ENCODE results near the gene KRTAP10-4.
"Not testable (repeated sequence)": the region's sequence is repeated elsewhere in the genome, so short reads cannot be mapped to it uniquely, and the experiment has no call there.

Gene KRTAP10-4

DNA sequence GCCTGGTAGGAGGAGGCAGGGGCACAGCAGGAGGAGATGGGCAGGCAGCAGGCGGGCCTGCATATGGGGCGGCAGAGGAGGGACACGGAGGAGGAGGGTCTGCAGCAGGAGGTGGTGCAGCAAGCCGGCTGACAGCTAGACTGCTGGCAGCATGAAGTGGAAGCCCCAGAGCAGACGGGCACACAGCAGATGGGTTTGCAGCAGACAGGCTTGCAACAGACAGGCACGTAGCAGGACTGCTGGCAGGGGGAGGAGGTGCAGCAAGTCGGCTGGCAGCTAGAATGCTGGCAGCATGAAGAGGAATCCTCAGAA, 6.3 kb downstream of the KRTAP10-4 start:
- H3K27me3 ChIP-seq (ENCODE audit: control insufficient read depth, insufficient read depth, low read length), result no peaks in the 10 kb centered on the region
- H3K4me3 ChIP-seq (ENCODE audit: low read length), result no peak overlapping the region
- H3K4me1 ChIP-seq (ENCODE audit: control insufficient read depth, insufficient read depth, low read length), result no peaks in the 10 kb centered on the region
- H3K9ac ChIP-seq (ENCODE audit: low read length), result no peak overlapping the region
- no peaks in the 10 kb centered on the region for H3K36me3 ChIP-seq (ENCODE audit: control insufficient read depth, insufficient read depth, low read length)
- H3K27ac ChIP-seq (ENCODE audit: low read depth, low read length), result no peak overlapping the region

DNA sequence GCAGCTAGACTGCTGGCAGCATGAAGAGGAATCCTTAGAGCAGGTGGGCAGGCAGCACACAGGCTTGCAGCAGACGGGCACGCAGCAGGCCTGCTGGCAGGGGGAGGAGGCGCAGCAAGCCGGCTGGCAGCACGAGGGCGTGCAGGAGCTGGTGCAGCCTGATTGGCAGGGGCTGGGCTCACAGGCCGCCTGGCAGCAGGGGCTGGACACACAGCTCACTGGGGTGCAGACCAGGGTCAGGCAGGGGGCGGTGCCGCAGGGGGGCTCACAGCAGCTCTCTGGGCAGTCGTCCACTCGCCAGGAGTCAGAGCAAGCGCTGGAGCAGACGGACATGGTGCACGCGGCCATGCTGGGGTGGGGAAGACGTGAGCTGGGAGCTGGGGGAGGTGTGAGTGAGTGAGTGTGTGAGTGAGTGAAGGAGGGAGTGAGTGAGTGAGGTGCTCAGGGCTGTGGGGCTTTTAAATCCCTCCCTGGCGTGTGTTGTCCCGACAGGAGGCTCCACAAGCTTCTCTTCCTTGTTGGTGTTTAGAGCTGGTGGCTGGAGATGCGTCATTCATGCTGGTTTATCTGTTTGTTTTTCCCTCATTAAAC, 6.8 kb downstream of the KRTAP10-4 start, which contains the start of gene KRTAP10-5:
Gene KRTAP10-5 (minus strand): TSS at position 374 of the 591 bp plus-strand sequence. CDS start 26 bp downstream, at position 348.
- H3K9ac ChIP-seq (ENCODE audit: low read length); H3K4me1 ChIP-seq (ENCODE audit: control insufficient read depth, insufficient read depth, low read length); H3K36me3 ChIP-seq (ENCODE audit: control insufficient read depth, insufficient read depth, low read length); H3K27ac ChIP-seq (ENCODE audit: low read depth, low read length); H3K27me3 ChIP-seq (ENCODE audit: control insufficient read depth, insufficient read depth, low read length); H3K4me3 ChIP-seq (ENCODE audit: low read length): not testable (repeated sequence)

DNA sequence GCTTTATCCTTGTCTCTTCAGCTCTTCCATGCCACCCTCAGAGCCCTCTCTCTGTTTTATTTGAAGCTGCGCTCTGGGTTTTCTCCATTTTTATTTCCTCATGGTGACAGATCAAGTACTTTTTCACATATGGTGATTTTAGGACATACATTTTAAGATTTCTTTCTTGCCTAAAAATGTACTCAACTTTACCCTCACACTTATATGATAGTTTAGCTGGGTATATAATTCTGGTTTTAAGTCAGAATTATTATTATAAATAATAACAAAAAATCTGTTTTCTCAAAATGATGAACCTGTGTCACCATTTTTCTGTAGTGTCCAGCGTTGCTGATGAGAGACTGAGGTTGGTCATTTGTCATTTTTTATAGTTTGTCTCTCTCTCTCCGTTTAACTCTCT, 7.6 kb downstream of the KRTAP10-4 start:
- Histone ChIP-seq H3K27ac (ENCODE audit: low read depth, low read length) (no peak overlapping the region), H3K9ac (ENCODE audit: low read length) (no peak overlapping the region), H3K27me3 (ENCODE audit: control insufficient read depth, insufficient read depth, low read length) (no peaks in the 10 kb centered on the region), H3K4me3 (ENCODE audit: low read length) (no peak overlapping the region), H3K36me3 (ENCODE audit: control insufficient read depth, insufficient read depth, low read length) (no peaks in the 10 kb centered on the region), H3K4me1 (ENCODE audit: control insufficient read depth, insufficient read depth, low read length) (no peaks in the 10 kb centered on the region)

DNA sequence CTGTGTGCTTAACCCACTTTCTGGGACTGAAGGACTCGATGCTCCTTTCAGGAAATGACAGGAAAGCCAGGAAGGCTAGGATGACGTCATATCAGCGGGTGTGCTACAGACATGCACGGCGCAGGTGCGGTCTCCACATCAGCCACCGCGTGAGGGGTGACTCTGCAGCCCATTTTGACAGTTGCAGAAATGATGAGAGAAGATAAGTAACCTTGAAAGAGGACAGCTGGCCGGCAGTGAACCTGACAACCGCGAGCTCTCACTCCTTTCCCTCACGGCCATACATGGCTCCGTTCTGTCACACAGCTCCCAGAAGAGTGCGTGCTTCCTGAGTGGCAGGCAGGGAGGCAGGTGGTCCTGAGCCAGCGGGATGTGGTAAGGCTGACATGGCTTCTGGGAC, 8.5 kb downstream of the KRTAP10-4 start:
- no peaks in the 10 kb centered on the region for H3K36me3 ChIP-seq (ENCODE audit: control insufficient read depth, insufficient read depth, low read length)
- no peaks in the 10 kb centered on the region for H3K27me3 ChIP-seq (ENCODE audit: control insufficient read depth, insufficient read depth, low read length)
- no peak overlapping the region for H3K4me3 ChIP-seq (ENCODE audit: low read length)
- H3K27ac ChIP-seq (ENCODE audit: low read depth, low read length), result no peak overlapping the region
- H3K4me1 ChIP-seq (ENCODE audit: control insufficient read depth, insufficient read depth, low read length), result no peaks in the 10 kb centered on the region
- H3K9ac ChIP-seq (ENCODE audit: low read length), result no peak overlapping the region

DNA sequence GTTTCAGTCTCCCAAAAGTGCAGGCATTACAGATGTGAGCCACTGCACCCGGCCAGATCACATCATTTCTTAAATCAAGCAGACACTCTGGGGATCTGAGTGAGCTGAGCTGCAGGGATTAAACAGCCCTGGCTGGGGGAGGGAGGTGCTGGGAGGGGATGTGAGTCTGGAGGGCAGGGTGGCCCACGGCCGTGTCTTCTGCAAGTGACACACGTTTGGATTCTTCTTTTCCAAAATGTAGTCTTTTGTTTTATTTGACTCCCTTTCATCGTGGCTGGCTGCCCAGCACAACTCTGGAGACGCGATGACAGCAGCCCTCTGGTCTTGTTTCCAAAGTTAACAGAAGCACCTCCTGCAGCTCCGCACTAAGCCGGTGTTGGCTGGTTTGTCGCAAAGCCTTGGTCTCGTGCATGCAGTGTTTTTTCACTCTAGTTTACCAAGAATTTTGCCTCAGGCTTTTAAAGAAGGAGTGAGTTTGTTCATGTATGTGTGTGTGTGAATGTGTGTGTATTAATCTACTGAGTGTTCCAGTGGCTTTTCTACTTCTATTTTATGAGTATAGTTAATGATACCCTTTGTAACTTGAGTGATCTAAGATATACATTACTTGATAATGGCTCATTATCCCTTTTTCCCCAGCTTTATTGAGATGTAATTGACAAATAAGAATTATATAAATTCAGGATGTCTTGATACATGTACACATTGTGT, 9.7 kb downstream of the KRTAP10-4 start:
- Histone ChIP-seq H3K27me3 (ENCODE audit: control insufficient read depth, insufficient read depth, low read length) (no peaks in the 10 kb centered on the region), H3K36me3 (ENCODE audit: control insufficient read depth, insufficient read depth, low read length) (no peaks in the 10 kb centered on the region), H3K9ac (ENCODE audit: low read length) (no peak overlapping the region), H3K4me3 (ENCODE audit: low read length) (no peak overlapping the region), H3K4me1 (ENCODE audit: control insufficient read depth, insufficient read depth, low read length) (no peaks in the 10 kb centered on the region), H3K27ac (ENCODE audit: low read depth, low read length) (no peak overlapping the region)

DNA sequence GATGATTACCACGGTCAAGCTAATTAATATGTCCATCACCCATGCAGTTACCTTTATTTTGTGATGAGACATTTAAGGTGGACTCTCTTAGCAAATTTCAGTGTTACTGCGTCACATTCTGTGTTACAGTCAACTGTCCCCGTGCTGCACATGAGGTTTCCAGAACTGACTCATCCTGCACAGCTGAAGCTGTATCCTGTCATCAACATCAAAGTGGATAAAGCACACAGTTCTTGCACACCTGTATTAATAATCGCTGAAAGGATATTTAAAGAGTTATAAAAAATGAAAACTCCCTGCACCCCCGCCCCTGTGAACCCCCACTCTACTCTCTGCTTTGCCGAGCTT, 10.2 kb downstream of the KRTAP10-4 start:
- Histone ChIP-seq H3K4me1 (ENCODE audit: control insufficient read depth, insufficient read depth, low read length) (no peaks in the 10 kb centered on the region), H3K4me3 (ENCODE audit: low read length) (no peak overlapping the region), H3K27ac (ENCODE audit: low read depth, low read length) (no peak overlapping the region), H3K36me3 (ENCODE audit: control insufficient read depth, insufficient read depth, low read length) (no peaks in the 10 kb centered on the region), H3K9ac (ENCODE audit: low read length) (no peak overlapping the region), H3K27me3 (ENCODE audit: control insufficient read depth, insufficient read depth, low read length) (no peaks in the 10 kb centered on the region)

DNA sequence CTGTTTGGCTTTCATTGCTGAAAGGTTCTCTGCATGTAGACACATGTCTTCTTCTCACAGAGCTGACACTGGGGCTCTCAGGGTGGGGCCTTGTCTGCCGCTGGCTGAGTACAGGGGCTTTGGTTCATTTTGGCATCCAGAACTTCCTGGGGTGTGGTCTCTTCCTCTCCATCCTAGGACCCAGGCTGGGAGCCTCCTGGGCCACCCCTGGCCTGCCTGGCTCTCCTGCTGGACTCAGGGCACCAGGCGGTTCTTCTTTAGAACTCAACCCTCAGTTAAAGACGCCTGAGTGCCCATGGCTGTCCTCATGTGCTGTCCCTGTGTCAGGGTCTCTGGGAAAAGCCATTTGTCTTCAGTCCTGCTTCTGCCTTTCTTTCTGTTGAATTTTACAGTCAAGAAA, 12.4 kb downstream of the KRTAP10-4 start:
- H3K27ac ChIP-seq (ENCODE audit: low read depth, low read length), result no peak overlapping the region
- peaks cover 2% of the 10 kb centered on the region for H3K27me3 ChIP-seq (ENCODE audit: control insufficient read depth, insufficient read depth, low read length)
- H3K9ac ChIP-seq (ENCODE audit: low read length), result no peak overlapping the region
- H3K4me3 ChIP-seq (ENCODE audit: low read length), result no peak overlapping the region
- no peaks in the 10 kb centered on the region for H3K36me3 ChIP-seq (ENCODE audit: control insufficient read depth, insufficient read depth, low read length)
- H3K4me1 ChIP-seq (ENCODE audit: control insufficient read depth, insufficient read depth, low read length), result no peaks in the 10 kb centered on the region

DNA sequence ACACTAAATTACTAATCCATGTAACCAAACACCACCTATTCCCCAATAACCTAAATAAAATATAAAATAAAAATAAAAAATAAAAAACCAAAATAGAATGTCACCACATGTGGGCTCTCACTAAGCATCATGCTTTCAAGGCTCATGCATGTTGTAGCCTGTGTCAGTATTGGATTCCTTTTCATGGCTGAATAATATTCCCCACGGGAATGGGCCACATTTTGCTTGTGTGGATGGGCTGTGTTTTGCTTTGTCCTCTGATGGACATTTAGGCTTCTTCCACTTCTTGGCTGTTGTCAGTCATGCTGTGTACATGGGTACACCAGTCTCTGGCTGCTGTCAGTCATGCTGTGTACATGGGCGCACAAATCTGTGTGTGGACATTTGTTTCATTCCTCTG, 15.6 kb downstream of the KRTAP10-4 start:
- peaks cover 2% of the 10 kb centered on the region for H3K27me3 ChIP-seq (ENCODE audit: control insufficient read depth, insufficient read depth, low read length)
- no peak overlapping the region for H3K9ac ChIP-seq (ENCODE audit: low read length)
- H3K4me1 ChIP-seq (ENCODE audit: control insufficient read depth, insufficient read depth, low read length), result no peaks in the 10 kb centered on the region
- H3K27ac ChIP-seq (ENCODE audit: low read depth, low read length), result no peak overlapping the region
- H3K36me3 ChIP-seq (ENCODE audit: control insufficient read depth, insufficient read depth, low read length), result no peaks in the 10 kb centered on the region
- H3K4me3 ChIP-seq (ENCODE audit: low read length), result no peak overlapping the region

DNA sequence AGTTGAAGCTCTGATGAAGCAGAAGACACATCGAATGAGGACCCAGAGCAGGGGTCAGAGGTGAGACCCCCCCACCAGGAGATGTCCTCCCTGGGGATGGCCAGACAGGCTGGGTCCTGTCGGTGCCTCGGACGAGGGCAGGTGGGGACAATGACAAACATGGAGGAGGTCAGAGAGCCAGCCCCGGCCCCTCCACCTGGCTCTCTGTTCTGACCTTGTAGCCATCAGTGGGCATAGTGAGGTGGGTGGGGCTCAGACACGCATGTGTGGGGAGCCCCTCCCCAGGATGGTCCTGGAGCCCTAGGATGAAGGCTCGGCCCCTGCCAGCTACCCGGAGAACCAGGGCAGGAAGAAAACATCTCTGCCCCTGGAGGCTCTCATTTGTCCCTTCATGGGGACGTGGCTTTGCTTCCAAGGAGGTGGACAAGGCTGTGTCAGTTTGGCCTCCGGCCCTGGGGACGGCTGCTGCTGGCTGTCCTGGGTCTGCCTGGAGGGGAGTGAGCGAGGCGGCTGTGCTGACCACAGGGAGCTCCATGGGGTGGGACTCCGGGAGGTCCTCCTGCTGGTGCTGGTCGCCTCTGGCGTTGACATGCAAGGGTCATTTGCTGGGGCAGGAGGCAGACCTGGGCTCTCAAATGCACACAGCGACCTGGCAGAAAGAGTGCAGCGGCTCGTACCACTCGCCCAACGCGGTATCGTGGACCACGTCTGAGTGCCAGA, 16.2 kb downstream of the KRTAP10-4 start:
- Histone ChIP-seq H3K27ac (ENCODE audit: low read depth, low read length) (no peak overlapping the region), H3K4me3 (ENCODE audit: low read length) (no peak overlapping the region), H3K9ac (ENCODE audit: low read length) (no peak overlapping the region), H3K27me3 (ENCODE audit: control insufficient read depth, insufficient read depth, low read length) (peaks cover 2% of the 10 kb centered on the region), H3K4me1 (ENCODE audit: control insufficient read depth, insufficient read depth, low read length) (no peaks in the 10 kb centered on the region), H3K36me3 (ENCODE audit: control insufficient read depth, insufficient read depth, low read length) (no peaks in the 10 kb centered on the region)

DNA sequence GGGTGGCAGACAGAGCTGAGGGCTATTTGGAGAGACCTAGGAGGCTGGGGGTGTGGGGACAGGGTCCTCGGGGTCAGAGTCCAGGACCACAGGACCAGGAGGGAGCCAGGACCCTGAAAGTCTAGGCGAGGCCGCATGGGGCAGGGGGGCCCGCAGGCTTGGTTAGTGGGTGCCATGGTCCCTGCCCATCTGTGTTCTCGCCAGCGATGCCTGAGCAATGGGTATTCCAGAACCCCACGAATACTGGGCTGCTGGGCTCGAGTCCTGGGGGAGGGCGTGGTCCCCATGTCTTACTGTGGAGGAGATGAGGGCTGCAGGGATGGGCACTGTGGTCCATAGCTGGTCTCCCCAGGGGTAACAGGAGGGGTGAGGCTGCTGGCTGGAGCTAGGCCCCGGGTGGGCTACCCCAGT, 16.8 kb downstream of the KRTAP10-4 start:
- H3K27ac ChIP-seq (ENCODE audit: low read depth, low read length), result no peak overlapping the region
- H3K36me3 ChIP-seq (ENCODE audit: control insufficient read depth, insufficient read depth, low read length), result no peaks in the 10 kb centered on the region
- no peak overlapping the region for H3K9ac ChIP-seq (ENCODE audit: low read length)
- H3K4me1 ChIP-seq (ENCODE audit: control insufficient read depth, insufficient read depth, low read length), result no peaks in the 10 kb centered on the region
- no peak overlapping the region for H3K4me3 ChIP-seq (ENCODE audit: low read length)
- H3K27me3 ChIP-seq (ENCODE audit: control insufficient read depth, insufficient read depth, low read length), result peaks cover 2% of the 10 kb centered on the region

DNA sequence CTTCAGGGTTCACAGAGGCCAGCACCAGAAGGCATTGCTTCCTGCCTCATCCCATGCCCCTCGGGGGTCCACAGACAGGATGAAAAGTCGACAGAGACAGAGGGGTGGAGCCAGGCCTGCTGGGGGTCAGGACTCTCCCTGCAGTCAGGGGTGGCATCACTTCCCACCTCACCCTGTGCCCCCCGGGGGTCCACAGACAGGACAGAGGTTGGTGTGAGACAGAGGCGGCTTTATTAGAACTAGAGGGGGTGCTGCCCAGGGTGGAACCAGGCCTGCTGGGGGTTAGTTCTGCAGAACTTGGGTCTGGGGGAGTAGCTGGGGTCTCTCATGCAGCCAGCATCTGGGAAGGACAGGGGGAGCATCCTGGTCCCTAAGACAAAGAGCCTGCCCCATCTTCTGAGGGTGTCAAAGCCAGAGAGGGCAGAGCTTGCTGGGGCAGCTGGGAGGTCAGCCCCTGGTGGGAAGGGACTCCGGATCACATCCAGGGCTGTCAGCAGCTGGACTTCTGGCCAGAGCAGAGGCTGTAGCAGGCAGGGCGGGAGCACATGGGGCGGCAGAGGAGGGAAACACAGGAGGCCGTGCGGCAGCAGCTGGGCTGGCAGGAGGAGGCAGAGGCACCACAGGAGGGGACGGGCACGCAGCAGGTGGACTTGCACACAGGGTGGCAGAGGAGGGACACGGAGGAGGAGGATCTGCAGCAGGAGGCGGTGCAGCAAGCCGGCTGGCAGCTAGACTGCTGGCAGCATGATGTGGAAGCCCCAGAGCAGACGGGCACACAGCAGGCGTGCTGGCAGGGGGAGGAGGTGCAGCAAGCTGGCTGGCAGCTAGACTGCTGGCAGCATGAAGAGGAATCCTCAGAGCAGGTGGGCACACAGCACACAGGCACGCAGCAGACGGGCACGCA, 17.6 kb downstream of the KRTAP10-4 start:
- H3K9ac ChIP-seq (ENCODE audit: low read length); H3K27ac ChIP-seq (ENCODE audit: low read depth, low read length); H3K4me1 ChIP-seq (ENCODE audit: control insufficient read depth, insufficient read depth, low read length); H3K4me3 ChIP-seq (ENCODE audit: low read length); H3K27me3 ChIP-seq (ENCODE audit: control insufficient read depth, insufficient read depth, low read length); H3K36me3 ChIP-seq (ENCODE audit: control insufficient read depth, insufficient read depth, low read length): not testable (repeated sequence)

DNA sequence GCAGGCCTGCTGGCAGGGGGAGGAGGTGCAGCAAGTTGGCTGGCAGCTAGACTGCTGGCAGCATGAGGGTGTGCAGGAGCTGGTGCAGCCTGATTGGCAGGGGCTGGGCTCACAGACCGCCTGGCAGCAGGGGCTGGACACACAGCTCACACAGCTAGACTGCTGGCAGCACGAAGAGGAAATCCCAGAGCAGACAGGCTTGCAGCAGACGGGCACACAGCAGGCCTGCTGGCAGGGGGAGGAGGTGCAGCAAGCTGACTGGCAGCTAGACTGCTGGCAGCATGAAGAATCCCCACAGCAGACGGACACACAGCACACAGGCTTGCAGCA, 18.2 kb downstream of the KRTAP10-4 start:
- not testable (repeated sequence) for H3K4me3 ChIP-seq (ENCODE audit: low read length); H3K27ac ChIP-seq (ENCODE audit: low read depth, low read length); H3K9ac ChIP-seq (ENCODE audit: low read length); H3K27me3 ChIP-seq (ENCODE audit: control insufficient read depth, insufficient read depth, low read length); H3K4me1 ChIP-seq (ENCODE audit: control insufficient read depth, insufficient read depth, low read length); H3K36me3 ChIP-seq (ENCODE audit: control insufficient read depth, insufficient read depth, low read length)

Measured in rectal smooth muscle tissue (tissue), 1 donor.